GM21360 (cell line): Measurements from ENCODE around the gene PRR9.
"Not testable (repeated sequence)": the region's sequence is repeated elsewhere in the genome, so short reads cannot be mapped to it uniquely, and the experiment has no call there.

Source experiments
- ATAC-seq: cut with Tn5 transposase; IDR thresholded peaks from one replicate; pipeline ENCODE4 v1.9.1; 2021; ENCODE audit warnings: mild to moderate bottlenecking, moderate library complexity; ENCODE audit not compliant: unreplicated experiment

Gene PRR9

GRCh38 chr1:153229076-153229829 is 11.9 kb downstream of the PRR9 start:
- ATAC-seq = not testable (repeated sequence)

GRCh38 chr1:153231363-153231762 is 14.0 kb downstream of the PRR9 start:
- ATAC-seq = no peak

GRCh38 chr1:153231785-153232184 is 14.4 kb downstream of the PRR9 start:
- no peak for ATAC-seq

- ATAC-seq = no peak
Observed at GRCh38 chr1:153232553-153232952, 15.2 kb downstream of the PRR9 start.

- no peak for ATAC-seq
Observed at GRCh38 chr1:153233448-153233847, 16.1 kb downstream of the PRR9 start.

- ATAC-seq = no peak
Observed at GRCh38 chr1:153238527-153238926, 21.1 kb downstream of the PRR9 start.

GRCh38 chr1:153242160-153242559 is 24.8 kb downstream of the PRR9 start:
- no peak for ATAC-seq

- ATAC-seq = no peak
Observed at GRCh38 chr1:153245466-153245865, 28.1 kb downstream of the PRR9 start.

- ATAC-seq = no peak
Observed at GRCh38 chr1:153246018-153246417, 28.6 kb downstream of the PRR9 start.

- no peak for ATAC-seq
Observed at GRCh38 chr1:153246825-153247224, 29.4 kb downstream of the PRR9 start.

- ATAC-seq = no peak
Observed at GRCh38 chr1:153248176-153248879, 30.9 kb downstream of the PRR9 start.

GRCh38 chr1:153250166-153250565 is 32.8 kb downstream of the PRR9 start:
- no peak for ATAC-seq

GRCh38 chr1:153251087-153251486 is 33.7 kb downstream of the PRR9 start:
- ATAC-seq = no peak

GRCh38 chr1:153251562-153251961 is 34.2 kb downstream of the PRR9 start:
- no peak for ATAC-seq

- no peak for ATAC-seq
Observed at GRCh38 chr1:153251988-153252387, 34.6 kb downstream of the PRR9 start.

- no peak for ATAC-seq
Observed at GRCh38 chr1:153253076-153253475, 35.7 kb downstream of the PRR9 start.

GRCh38 chr1:153253693-153254092 is 36.3 kb downstream of the PRR9 start:
- no peak for ATAC-seq

- no peak for ATAC-seq
Observed at GRCh38 chr1:153259387-153259786, 42.0 kb downstream of the PRR9 start, which contains the start of gene LORICRIN. Gene LORICRIN, plus strand, starts transcription at chr1:153259687. Its CDS starts 1,263 bp downstream, at chr1:153260950.

GRCh38 chr1:153260585-153261280 is 43.3 kb downstream of the PRR9 start:
- no peak for ATAC-seq

GRCh38 chr1:153261281-153262069 is 44.1 kb downstream of the PRR9 start:
- ATAC-seq = no peak

- no peak for ATAC-seq
Observed at GRCh38 chr1:153262070-153262366, 44.6 kb downstream of the PRR9 start.
